Body of pancreas (tissue), 4 donors: ENCODE results near the gene ARPC5. TPM values are rescaled to one million over a fixed set of nuclear protein-coding genes. Genes with fewer than 3 reads are reported as not detected.

Source experiments
- ATAC-seq: fragments of 150-250 bp; one replicate; pipeline ENCODE4 v1.9.1; 2016
- DNase-seq, 4 donors: peaks; one replicate each; pipeline ENCODE4 v3.0.0-alpha.2; 2019
- H3K27ac ChIP-seq, 4 donors: fragments of 200-600 bp; sonication (generic); 1 replicate in 3 of 4; 2 replicates in 1 of 4; pipeline versions ENCODE4 v1.5.1 to v1.6.1; 2016 to 2019; ENCODE audit warnings: mild to moderate bottlenecking in 1 of 4, mixed read lengths in 1 of 4, moderate library complexity in 1 of 4
- H3K27me3 ChIP-seq, 2 donors: fragments of 200-600 bp; sonication (generic); one replicate each; pipeline ENCODE4 v1.6.0; 2016; ENCODE audit warnings: mild to moderate bottlenecking in 1 of 2
- H3K36me3 ChIP-seq, 2 donors: fragments of 200-600 bp; sonication (generic); replicated peaks in 1 of 2; 2 replicates each; pipeline ENCODE4 v1.5.1; 2016; ENCODE audit warnings: low read depth in 2 of 2; ENCODE audit not compliant: insufficient read depth in 1 of 2
- H3K4me1 ChIP-seq: fragments of 200-600 bp; sonication (generic); one replicate; pipeline ENCODE4 v1.6.0; 2016
- H3K4me3 ChIP-seq, 2 donors: fragments of 200-600 bp; sonication (generic); 1 replicate in 1 of 2; 2 replicates in 1 of 2; pipeline ENCODE4 v1.5.1; 2016 to 2019
- H3K9me3 ChIP-seq, 3 donors: fragments of 200-600 bp; sonication (generic); 1 replicate in 2 of 3; 2 replicates in 1 of 3; pipeline ENCODE4 v1.5.1; 2016
- CTCF ChIP-seq, 7 experiments: fragments of 450-650 bp in 4 of 7; fragments of 200-600 bp in 3 of 7; sonication (generic) in 3 of 7; IDR thresholded peaks; one replicate each; pipeline ENCODE4 v1.5.1; 2016 to 2019; ENCODE audit warnings: antibody characterized with exemption in 7 of 7
- POLR2A ChIP-seq, 3 donors: fragments of 450-650 bp; IDR thresholded peaks; one replicate each; pipeline ENCODE4 v1.6.1; 2016; ENCODE audit warnings: antibody characterized with exemption in 3 of 3, mild to moderate bottlenecking in 2 of 3
- WGBS, 2 donors: methylation state at CpG; one replicate each; pipeline ENCODE4 v1.1.5; 2017; 5-methylcytosine and 5-hydroxymethylcytosine counted together
- intact Hi-C: fragments of 100-400 bp; cut with DNase I; formaldehyde crosslinking; loops from one replicate; pipeline ENCODE4 v1.15.1; 2023
- total RNA-seq, 2 donors: library from RNA; depleted of rRNA; stranded (reverse); fragments of >200 nt; gene quantifications; one replicate each; pipeline ENCODE4 v1.1.0, GENCODE V29; 2016

Gene ARPC5
- total RNA-seq, 2 donors from 2014 or later = 29.3 to 52.4 TPM

GRCh38 chr1:183598386-183598785, 37.2 kb downstream of the ARPC5 start:
- H3K27ac ChIP-seq = no peak overlapping the region
- DNase-seq (no peak), ATAC-seq (no peak)
- no peaks in the 10 kb centered on the region for H3K36me3 ChIP-seq
- intact Hi-C loops = no loop called here
- 48 to 53% methylated on average over 2 of the region's 2 CpGs for WGBS, 2 donors
- TF ChIP-seq POLR2A (IDR thresholded peaks at IDR 0.05) (no peak), CTCF (IDR thresholded peaks at IDR 0.05) (no peak)
- no peaks in the 10 kb centered on the region for H3K4me1 ChIP-seq
- no peak overlapping the region for H3K4me3 ChIP-seq
- H3K9me3 ChIP-seq = no peaks in the 10 kb centered on the region
- no peaks in the 10 kb centered on the region for H3K27me3 ChIP-seq

- no peaks in the 10 kb centered on the region for H3K27me3 ChIP-seq
- no peaks in the 10 kb centered on the region for H3K4me1 ChIP-seq
- H3K4me3 ChIP-seq = no peak overlapping the region
- TF ChIP-seq POLR2A (IDR thresholded peaks at IDR 0.05) (no peak), CTCF (IDR thresholded peaks at IDR 0.05) (no peak)
- DNase-seq = no peak
- H3K27ac ChIP-seq = no peak overlapping the region
- intact Hi-C loops = no loop called here
- ATAC-seq = no peak
- no peaks in the 10 kb centered on the region for H3K9me3 ChIP-seq
- no peaks in the 10 kb centered on the region for H3K36me3 ChIP-seq
- whole genome bisulfite sequencing, 2 donors = 78 to 83% methylated on average over 5 of the region's 5 CpGs
These were observed 37.8 kb downstream of the ARPC5 start for GRCh38 chr1:183597656-183598347.

GRCh38 chr1:183596500-183596899, 39.1 kb downstream of the ARPC5 start:
- no peaks in the 10 kb centered on the region for H3K27me3 ChIP-seq
- H3K36me3 ChIP-seq = no peaks in the 10 kb centered on the region
- H3K27ac ChIP-seq = no peak overlapping the region
- no peaks in the 10 kb centered on the region for H3K9me3 ChIP-seq
- H3K4me3 ChIP-seq = no peak overlapping the region
- intact Hi-C loops = no loop called here
- ATAC-seq (no peak), DNase-seq (no peak)
- H3K4me1 ChIP-seq = no peaks in the 10 kb centered on the region
- WGBS, 2 donors = 75 to 80% methylated on average over 5 of the region's 5 CpGs
- no peak for TF ChIP-seq CTCF (IDR thresholded peaks at IDR 0.05)
- no peak for TF ChIP-seq POLR2A (IDR thresholded peaks at IDR 0.05)

- Histone ChIP-seq H3K27ac (no peak overlapping the region), H3K36me3 (no peaks in the 10 kb centered on the region), H3K4me1 (no peaks in the 10 kb centered on the region), H3K9me3 (no peaks in the 10 kb centered on the region), H3K4me3 (no peak overlapping the region), H3K27me3 (no peaks in the 10 kb centered on the region)
- intact Hi-C loops = no loop called here
- TF ChIP-seq CTCF (IDR thresholded peaks at IDR 0.05) = no peak
- no peak for DNase-seq
- no peak for ATAC-seq
- 92 to 94% methylated on average over 2 of the region's 2 CpGs for WGBS, 2 donors
These were observed 40.0 kb downstream of the ARPC5 start for GRCh38 chr1:183595537-183595936.

- 43 to 46% methylated on average over 3 of the region's 3 CpGs for WGBS, 2 donors
- H3K4me3 ChIP-seq = no peak overlapping the region
- TF ChIP-seq CTCF (IDR thresholded peaks at IDR 0.05) (no peak), POLR2A (IDR thresholded peaks at IDR 0.05) (no peak)
- no peaks in the 10 kb centered on the region for H3K36me3 ChIP-seq
- intact Hi-C loops = no loop called here
- H3K27ac ChIP-seq = peak overlapping the region in 1 of 4 donors; percentile 27
- no peaks in the 10 kb centered on the region for H3K4me1 ChIP-seq
- DNase-seq = peak in 1 of 4 donors; percentile 46
- H3K27me3 ChIP-seq = no peaks in the 10 kb centered on the region
- ATAC-seq = no peak
- H3K9me3 ChIP-seq = no peaks in the 10 kb centered on the region
These were observed 42.2 kb downstream of the ARPC5 start for GRCh38 chr1:183593356-183593755.
